Measurements from ENCODE around the gene TRIO.
"Not testable (repeated sequence)": the region's sequence is repeated elsewhere in the genome, so short reads cannot be mapped to it uniquely, and the experiment has no call there.

The TRIO gene

DNA sequence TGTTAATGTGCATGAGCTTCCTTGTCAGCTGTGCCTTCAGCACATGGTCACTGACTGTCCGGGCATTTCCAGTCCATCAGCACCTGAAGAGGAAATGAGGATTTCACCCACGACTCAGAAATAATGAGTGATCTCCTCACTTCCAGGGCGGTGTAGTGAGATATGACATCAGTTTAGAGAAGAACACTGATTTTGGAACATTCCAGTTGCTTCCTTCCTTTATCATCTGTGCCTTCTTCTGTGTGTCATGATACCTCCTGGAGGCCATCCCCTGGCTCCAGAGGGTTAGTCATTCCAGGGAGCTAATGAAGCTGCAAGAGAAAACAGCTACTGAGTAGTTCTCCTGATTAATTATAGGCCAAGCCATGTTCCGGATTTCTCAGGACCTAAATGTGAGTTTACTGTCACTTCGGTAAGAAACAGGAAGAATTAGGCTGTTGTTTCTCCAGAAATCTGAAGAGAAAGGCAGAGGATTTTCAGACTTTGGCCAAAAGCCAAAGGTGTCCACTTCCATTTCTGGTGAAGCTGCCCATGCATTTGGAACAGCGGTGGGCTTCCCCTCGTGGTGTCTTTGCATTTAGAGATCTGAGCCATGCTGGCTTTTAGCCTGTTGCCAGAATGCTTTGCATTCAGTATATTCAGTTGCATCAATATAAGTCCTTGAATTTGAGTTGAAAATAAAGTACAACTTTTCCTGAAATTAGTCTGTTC is 277.1 kb downstream of the TRIO start:
- Histone ChIP-seq H3K27ac (ENCODE audit: low read depth, low read length) (no peak overlapping the region), H3K9ac (ENCODE audit: low read length) (no peak overlapping the region), H3K27me3 (ENCODE audit: control insufficient read depth, insufficient read depth, low read length) (no peaks in the 10 kb centered on the region), H3K4me1 (ENCODE audit: control insufficient read depth, insufficient read depth, low read length) (no peaks in the 10 kb centered on the region), H3K36me3 (ENCODE audit: control insufficient read depth, insufficient read depth, low read length) (peaks cover 15% of the 10 kb centered on the region), H3K4me3 (ENCODE audit: low read length) (no peak overlapping the region)

DNA sequence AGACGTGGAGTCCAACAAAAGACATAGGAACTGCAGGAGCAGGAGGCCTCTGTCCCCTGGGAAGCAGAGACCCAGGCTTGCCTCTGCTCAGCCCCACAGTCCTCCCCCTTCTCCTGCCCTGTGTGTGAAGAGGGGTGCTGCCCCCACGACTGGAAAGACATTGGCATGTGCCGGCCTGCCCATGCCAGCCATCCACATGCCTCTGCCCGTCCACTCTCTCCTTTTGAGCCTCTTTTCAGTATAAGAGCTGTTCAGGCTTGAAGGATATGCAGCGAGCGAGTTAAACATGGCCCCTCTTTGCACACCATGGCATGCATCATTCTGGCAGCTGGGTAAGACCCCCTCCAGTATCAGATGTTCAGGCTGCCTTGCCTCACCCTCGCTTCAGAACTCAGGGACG is 278.7 kb downstream of the TRIO start:
- Histone ChIP-seq H3K36me3 (ENCODE audit: control insufficient read depth, insufficient read depth, low read length) (peaks cover 18% of the 10 kb centered on the region), H3K27me3 (ENCODE audit: control insufficient read depth, insufficient read depth, low read length) (no peaks in the 10 kb centered on the region), H3K27ac (ENCODE audit: low read depth, low read length) (no peak overlapping the region), H3K4me3 (ENCODE audit: low read length) (no peak overlapping the region), H3K4me1 (ENCODE audit: control insufficient read depth, insufficient read depth, low read length) (no peaks in the 10 kb centered on the region), H3K9ac (ENCODE audit: low read length) (no peak overlapping the region)

DNA sequence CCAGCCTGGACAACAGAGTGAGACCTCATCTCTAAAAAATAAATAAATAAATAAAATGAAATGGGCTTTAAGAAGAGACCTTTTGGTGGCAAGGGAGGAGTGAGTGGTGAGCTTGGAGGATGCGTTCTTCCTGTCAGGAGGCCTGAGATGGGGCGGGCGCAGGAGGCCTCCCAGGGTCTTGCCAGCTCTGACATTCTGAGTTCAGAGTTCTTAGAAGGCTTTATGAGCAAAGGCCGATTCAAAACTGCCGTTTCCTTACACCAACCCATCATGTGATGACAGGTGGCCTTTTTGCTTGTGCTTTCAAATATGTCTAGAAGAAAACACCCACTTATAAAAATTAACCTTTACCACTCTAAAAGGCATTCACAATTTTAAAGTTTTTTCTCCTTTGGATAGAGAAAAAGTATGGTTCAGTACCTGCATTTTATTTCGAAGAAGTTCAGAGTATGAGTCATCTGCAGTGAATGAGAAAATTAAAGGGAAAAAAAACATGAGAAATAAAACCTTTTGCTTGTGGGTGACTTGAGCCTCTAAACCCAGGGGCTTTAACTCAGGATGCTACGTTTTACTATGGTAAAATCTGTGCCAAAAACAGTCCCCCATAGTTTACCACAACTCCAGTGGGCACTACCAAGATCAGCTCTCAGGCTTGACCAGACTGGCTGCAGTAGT is 281.0 kb downstream of the TRIO start:
- no peak overlapping the region for H3K27ac ChIP-seq (ENCODE audit: low read depth, low read length)
- H3K4me1 ChIP-seq (ENCODE audit: control insufficient read depth, insufficient read depth, low read length): peaks cover 6% of the 10 kb centered on the region
- H3K27me3 ChIP-seq (ENCODE audit: control insufficient read depth, insufficient read depth, low read length): no peaks in the 10 kb centered on the region
- H3K9ac ChIP-seq (ENCODE audit: low read length): no peak overlapping the region
- H3K36me3 ChIP-seq (ENCODE audit: control insufficient read depth, insufficient read depth, low read length): peaks cover 25% of the 10 kb centered on the region
- H3K4me3 ChIP-seq (ENCODE audit: low read length): no peak overlapping the region

DNA sequence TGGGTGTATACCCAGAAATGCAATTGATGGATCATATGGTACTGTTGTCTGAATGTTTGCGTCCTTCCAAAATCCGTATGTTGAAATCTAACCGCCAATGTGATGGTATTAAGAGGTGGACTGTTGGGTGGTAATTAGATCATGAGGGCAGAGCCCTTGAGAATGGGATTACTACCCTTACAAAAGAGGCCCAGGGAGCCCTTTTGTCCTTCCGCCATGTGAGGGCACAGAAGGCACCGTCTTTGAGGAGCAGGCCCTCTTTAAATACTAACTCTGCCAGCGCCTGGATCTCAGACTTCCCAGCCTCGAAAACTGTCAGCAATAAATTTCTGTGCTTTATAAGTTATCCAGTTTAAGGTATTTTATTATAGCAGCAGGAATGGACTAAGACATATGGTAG is 282.4 kb downstream of the TRIO start:
- no peak overlapping the region for H3K4me3 ChIP-seq (ENCODE audit: low read length)
- H3K36me3 ChIP-seq (ENCODE audit: control insufficient read depth, insufficient read depth, low read length): peaks cover 18% of the 10 kb centered on the region
- H3K4me1 ChIP-seq (ENCODE audit: control insufficient read depth, insufficient read depth, low read length): peaks cover 6% of the 10 kb centered on the region
- H3K9ac ChIP-seq (ENCODE audit: low read length): no peak overlapping the region
- no peaks in the 10 kb centered on the region for H3K27me3 ChIP-seq (ENCODE audit: control insufficient read depth, insufficient read depth, low read length)
- H3K27ac ChIP-seq (ENCODE audit: low read depth, low read length): no peak overlapping the region

DNA sequence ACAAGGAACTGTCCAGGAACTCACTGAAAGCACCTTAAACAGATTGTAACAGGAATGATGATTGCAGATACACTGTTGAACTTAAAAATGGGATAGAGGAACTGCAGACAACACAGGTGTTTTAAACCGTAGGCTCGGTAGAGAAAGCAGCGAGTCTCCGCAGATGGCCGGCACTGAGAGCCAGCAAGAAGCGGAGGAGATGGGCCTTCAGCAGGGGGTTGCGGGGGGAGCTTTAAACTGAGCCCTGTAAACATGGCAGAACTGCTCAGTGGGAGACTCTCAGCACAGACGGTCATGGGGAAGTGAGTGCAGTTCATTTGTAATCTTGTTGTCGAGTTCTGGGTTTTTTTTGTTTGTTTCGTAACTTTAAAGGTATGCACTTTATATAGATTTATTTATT is 283.4 kb downstream of the TRIO start:
- Histone ChIP-seq H3K27me3 (ENCODE audit: control insufficient read depth, insufficient read depth, low read length) (no peaks in the 10 kb centered on the region), H3K4me1 (ENCODE audit: control insufficient read depth, insufficient read depth, low read length) (peaks cover 10% of the 10 kb centered on the region), H3K27ac (ENCODE audit: low read depth, low read length) (no peak overlapping the region), H3K36me3 (ENCODE audit: control insufficient read depth, insufficient read depth, low read length) (peaks cover 17% of the 10 kb centered on the region), H3K9ac (ENCODE audit: low read length) (no peak overlapping the region), H3K4me3 (ENCODE audit: low read length) (no peak overlapping the region)

DNA sequence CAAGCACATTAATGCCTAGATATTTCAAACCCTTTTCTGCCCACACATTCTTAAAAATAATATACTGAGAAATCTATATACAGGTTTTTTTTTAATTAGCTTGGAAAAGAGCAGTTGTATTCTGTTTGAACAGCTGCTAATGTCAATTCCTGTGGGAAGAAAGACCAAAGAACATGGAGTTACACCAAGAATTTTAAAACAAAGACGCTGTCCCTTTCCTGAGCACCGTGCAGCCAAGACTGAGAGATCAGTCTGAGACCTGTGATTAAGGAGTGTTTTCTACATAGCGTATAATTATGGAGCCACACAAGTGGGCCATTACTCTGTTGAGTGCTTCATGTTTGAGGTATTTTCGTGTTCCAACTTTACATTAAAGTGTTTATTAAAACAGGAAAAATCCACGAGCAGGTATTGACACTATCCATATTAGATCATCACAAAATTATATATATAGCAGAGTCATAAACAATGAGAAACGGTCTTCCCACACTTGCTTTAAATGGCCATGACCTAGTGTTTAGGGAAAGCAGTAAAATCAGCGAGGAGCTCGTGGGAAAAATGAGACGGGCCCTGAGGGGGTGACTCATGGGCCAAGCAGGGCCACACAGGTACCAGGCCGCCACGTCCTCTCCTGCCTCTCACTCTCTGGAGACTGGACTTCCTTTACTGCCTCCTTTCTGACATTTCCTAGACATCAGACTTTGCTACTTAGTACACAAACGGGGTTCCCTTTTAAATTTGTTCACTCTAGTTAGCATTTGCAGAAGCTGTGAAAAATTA is 285.4 kb downstream of the TRIO start:
- no peak overlapping the region for H3K27ac ChIP-seq (ENCODE audit: low read depth, low read length)
- H3K36me3 ChIP-seq (ENCODE audit: control insufficient read depth, insufficient read depth, low read length): peaks cover 10% of the 10 kb centered on the region
- no peaks in the 10 kb centered on the region for H3K27me3 ChIP-seq (ENCODE audit: control insufficient read depth, insufficient read depth, low read length)
- H3K4me1 ChIP-seq (ENCODE audit: control insufficient read depth, insufficient read depth, low read length): peaks cover 10% of the 10 kb centered on the region
- no peak overlapping the region for H3K4me3 ChIP-seq (ENCODE audit: low read length)
- H3K9ac ChIP-seq (ENCODE audit: low read length): no peak overlapping the region

DNA sequence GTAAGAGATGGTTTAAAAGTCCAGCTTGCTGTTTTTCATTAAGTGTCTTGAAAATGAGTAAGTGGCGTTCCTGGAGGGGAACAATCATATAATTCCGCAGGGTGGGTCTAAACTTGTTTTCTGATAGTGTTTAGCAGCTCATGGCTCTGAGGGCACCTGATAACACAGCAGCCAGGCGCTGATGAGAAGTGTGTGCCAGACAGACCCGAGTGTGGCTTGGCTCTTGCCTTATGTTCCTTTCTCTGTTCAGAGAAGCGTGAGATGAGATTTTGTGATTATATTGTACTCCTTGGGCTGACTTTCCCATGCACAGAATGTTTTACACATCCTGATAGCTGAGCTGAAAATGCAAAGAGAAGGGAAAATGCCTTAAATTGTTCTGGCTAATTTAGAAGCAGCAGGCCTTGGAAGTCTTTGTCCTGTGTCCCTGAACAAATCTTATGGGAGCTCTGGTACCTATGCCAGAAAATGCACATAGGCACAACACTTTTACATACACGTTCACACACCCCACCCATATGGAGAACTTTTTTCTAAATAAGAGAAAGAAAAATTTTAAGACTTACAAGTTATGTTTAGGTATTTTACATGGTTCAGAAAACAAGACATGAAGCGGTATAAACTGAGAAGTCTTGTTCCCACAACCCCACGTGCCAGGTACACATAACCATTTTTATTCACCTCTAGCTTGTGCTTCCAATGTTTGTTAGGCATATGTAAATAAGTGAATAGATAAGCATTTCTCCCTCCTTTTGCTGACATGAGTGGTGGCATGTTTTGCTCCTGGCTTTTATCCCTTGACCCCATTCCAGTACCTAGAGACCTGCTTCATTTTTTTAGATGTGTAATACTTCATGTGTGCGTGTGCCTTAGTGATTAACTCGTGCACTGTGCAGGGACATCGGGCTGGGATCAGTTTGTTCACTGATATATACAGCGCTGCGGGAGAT is 286.2 kb downstream of the TRIO start:
- peaks cover 10% of the 10 kb centered on the region for H3K36me3 ChIP-seq (ENCODE audit: control insufficient read depth, insufficient read depth, low read length)
- no peak overlapping the region for H3K9ac ChIP-seq (ENCODE audit: low read length)
- no peaks in the 10 kb centered on the region for H3K27me3 ChIP-seq (ENCODE audit: control insufficient read depth, insufficient read depth, low read length)
- no peak overlapping the region for H3K4me3 ChIP-seq (ENCODE audit: low read length)
- no peak overlapping the region for H3K27ac ChIP-seq (ENCODE audit: low read depth, low read length)
- peaks cover 10% of the 10 kb centered on the region for H3K4me1 ChIP-seq (ENCODE audit: control insufficient read depth, insufficient read depth, low read length)

DNA sequence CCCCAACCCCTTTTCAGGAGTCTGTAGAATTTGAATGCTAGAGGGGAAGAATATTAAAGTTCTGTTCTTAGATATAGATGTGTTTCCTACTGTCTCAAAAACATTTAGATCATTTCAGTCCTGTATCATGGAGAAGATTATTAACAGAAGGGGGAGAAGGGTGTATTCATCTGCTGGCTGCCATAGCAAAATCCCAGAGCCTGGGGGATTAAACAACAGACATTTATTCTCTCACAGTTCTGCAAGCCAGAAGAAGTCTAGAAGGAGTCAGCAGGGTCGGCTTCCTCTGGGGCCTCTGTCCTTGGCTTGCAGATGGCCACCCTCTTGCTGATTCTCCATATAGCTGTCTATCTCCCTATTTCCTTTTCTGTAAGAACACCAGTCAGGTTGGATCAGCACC is 288.4 kb downstream of the TRIO start:
- Histone ChIP-seq H3K36me3 (ENCODE audit: control insufficient read depth, insufficient read depth, low read length) (peaks cover 11% of the 10 kb centered on the region), H3K4me3 (ENCODE audit: low read length) (no peak overlapping the region), H3K4me1 (ENCODE audit: control insufficient read depth, insufficient read depth, low read length) (peaks cover 10% of the 10 kb centered on the region), H3K9ac (ENCODE audit: low read length) (no peak overlapping the region), H3K27me3 (ENCODE audit: control insufficient read depth, insufficient read depth, low read length) (no peaks in the 10 kb centered on the region), H3K27ac (ENCODE audit: low read depth, low read length) (peak overlapping the region; percentile 14)

DNA sequence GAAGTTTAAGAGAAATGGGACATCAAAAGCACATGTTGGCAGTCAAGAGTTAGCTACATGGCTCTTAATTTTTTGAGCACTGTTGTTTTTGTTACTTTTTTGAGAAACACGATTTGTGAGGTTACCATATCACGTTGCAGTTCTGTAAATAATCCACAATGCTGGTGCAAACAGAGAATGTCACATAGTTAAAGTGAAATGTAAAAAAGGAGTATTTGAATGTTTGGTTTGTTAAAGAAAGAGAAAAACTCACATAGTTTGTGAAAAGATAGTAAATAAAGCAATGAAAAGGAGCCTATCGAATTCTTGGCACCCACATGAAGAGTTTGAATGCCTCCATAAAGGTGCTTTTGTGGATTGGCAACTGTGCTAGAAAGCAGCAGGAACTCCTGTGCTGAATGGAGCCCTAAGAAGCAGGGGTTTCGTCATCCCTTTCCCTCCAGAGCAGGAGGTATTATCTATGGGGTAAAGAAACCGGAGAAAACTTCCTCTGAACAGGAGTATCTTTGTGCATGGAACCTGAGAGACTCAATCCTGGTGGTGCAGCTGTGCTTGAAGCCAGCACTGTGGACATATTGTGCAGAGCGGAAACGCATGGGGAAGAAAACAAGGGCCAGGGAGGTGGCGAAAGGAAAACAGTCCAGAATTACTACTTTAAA is 289.9 kb downstream of the TRIO start:
- Histone ChIP-seq H3K27ac (ENCODE audit: low read depth, low read length) (no peak overlapping the region), H3K4me3 (ENCODE audit: low read length) (no peak overlapping the region), H3K36me3 (ENCODE audit: control insufficient read depth, insufficient read depth, low read length) (peaks cover 4% of the 10 kb centered on the region), H3K27me3 (ENCODE audit: control insufficient read depth, insufficient read depth, low read length) (no peaks in the 10 kb centered on the region), H3K9ac (ENCODE audit: low read length) (no peak overlapping the region), H3K4me1 (ENCODE audit: control insufficient read depth, insufficient read depth, low read length) (peaks cover 10% of the 10 kb centered on the region)

DNA sequence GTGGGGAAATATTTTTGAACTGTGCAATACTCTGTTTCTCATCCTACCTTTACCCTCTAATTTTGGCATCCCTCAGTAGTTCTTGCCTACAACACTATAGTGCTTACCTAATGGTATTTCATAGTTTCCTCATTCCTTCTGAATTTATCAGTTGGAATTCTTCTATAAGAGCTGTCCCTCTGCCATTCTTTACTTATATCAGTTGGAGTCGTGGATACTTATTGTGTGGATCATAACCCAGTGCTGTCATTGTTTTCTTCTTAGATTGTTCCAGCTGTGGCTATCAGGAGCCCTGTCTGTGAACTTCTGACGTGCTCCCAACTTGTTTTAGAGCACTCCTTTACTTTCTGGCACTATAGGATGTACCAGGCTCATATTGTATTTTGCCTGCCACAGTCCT is 292.3 kb downstream of the TRIO start:
- peaks cover 4% of the 10 kb centered on the region for H3K36me3 ChIP-seq (ENCODE audit: control insufficient read depth, insufficient read depth, low read length)
- H3K27me3 ChIP-seq (ENCODE audit: control insufficient read depth, insufficient read depth, low read length): no peaks in the 10 kb centered on the region
- H3K27ac ChIP-seq (ENCODE audit: low read depth, low read length): no peak overlapping the region
- H3K4me3 ChIP-seq (ENCODE audit: low read length): no peak overlapping the region
- H3K4me1 ChIP-seq (ENCODE audit: control insufficient read depth, insufficient read depth, low read length): peaks cover 8% of the 10 kb centered on the region
- H3K9ac ChIP-seq (ENCODE audit: low read length): no peak overlapping the region

DNA sequence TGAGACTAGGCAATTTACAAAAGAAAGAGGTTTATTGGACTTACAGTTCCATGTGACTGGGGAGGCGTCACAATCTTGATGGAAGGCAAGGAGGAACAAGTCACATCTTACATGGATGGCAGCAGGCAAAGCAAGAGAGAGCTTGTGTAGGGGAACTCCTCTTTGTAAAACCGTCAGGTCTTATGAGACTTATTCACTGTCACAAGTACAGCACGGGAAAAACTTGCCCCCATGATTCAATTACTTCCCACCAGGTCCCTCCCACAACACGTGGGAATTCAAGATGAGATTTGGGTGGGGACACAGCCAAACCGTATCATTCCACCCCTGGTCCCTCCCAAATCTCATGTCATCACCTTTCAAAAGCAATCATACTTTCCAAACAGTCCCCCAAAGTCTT is 293.0 kb downstream of the TRIO start:
- not testable (repeated sequence) for H3K4me3 ChIP-seq (ENCODE audit: low read length); H3K27me3 ChIP-seq (ENCODE audit: control insufficient read depth, insufficient read depth, low read length); H3K9ac ChIP-seq (ENCODE audit: low read length); H3K27ac ChIP-seq (ENCODE audit: low read depth, low read length); H3K36me3 ChIP-seq (ENCODE audit: control insufficient read depth, insufficient read depth, low read length); H3K4me1 ChIP-seq (ENCODE audit: control insufficient read depth, insufficient read depth, low read length)

Measured in rectal smooth muscle tissue (tissue), 1 donor.